Measurements from ENCODE around the gene HCRTR1.

GRCh38 chr1:31665234-31665878, 47.9 kb downstream of the HCRTR1 start:
- TF ChIP-seq CTCF (conservative IDR thresholded peaks at IDR 0.05 in 1 of 2, IDR thresholded peaks at IDR 0.05 in 1 of 2; ENCODE audit: low read depth in 1 of 2, low read length in 2 of 2) (no peak), EZH2 (IDR thresholded peaks at IDR 0.05; ENCODE audit: low read length, missing control alignments) (no peak)

Data from fibroblast of lung (primary cell).